DMS153 treated with DMSO at 0.1 percent for 48 hours (cell line): ENCODE measurements around the gene ADAM15.

Source experiments
- DNase-seq: peaks from one replicate; lab custom pipeline; 2025; ENCODE audit not compliant: unreplicated experiment; lab: John Stamatoyannopoulos, UW

Gene ADAM15

DNA sequence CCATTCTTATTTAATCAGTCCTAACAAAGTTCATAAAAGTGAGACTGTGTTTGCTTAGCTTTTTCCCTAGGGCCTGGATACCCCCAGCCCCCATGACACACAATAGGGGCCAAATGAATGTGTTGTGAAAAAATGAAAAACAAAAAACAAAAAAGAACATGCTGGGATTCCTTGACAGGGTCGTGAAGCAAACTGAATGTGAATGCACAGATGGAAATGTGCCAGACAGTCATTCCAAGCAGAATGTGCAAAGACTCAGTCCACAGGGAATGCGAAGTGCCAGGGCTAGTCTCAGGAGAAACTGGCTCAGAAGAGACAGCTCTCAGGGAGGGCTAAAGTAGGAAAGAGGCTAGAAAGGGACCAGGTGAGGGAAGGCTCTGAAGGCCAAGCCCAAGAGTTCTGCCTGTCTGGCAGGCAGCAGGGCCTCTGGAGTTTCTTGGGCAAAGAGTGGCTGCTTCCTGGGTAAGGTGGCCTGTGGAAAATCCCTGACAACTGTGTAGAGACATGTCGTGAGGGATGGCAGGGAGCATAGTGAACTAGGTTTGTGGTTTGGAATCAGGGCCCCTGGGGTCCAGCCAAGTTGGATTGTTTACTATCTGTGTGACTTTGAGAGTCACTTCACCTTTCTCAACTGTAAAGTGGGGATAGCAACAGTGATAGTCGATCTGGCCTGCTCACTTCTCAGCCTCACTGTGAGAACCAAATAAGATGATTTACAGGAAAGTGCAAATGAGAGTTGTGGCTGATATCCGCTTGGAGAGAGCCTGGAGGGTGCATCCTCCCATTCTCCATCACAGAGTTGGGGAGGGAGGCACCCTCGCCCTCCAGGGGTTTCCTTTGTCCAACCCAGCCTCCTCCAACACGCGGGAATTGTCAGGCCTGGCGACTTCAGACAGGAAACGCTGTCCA, 1.2 kb upstream of the ADAM15 start:
- DNase-seq: no peak

DNA sequence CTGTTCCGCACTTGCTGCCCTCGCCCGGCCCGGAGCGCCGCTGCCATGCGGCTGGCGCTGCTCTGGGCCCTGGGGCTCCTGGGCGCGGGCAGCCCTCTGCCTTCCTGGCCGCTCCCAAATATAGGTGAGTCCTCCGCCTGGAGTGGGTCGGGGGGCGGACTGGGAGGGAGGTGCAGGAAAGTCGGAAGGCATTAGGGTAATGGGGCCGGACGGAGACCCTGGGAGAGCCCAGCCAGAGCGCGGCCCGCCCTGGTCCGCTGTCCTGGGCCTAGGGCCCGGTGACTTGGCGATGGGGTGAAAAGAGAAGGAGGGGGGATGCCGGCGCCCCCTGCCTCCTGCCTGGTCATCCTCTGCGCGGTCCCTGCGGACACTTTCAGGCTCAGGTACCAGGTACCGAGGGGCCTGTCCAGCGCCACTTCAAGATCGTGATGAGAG, 243 bp downstream of the ADAM15 start:
- no peak for DNase-seq

DNA sequence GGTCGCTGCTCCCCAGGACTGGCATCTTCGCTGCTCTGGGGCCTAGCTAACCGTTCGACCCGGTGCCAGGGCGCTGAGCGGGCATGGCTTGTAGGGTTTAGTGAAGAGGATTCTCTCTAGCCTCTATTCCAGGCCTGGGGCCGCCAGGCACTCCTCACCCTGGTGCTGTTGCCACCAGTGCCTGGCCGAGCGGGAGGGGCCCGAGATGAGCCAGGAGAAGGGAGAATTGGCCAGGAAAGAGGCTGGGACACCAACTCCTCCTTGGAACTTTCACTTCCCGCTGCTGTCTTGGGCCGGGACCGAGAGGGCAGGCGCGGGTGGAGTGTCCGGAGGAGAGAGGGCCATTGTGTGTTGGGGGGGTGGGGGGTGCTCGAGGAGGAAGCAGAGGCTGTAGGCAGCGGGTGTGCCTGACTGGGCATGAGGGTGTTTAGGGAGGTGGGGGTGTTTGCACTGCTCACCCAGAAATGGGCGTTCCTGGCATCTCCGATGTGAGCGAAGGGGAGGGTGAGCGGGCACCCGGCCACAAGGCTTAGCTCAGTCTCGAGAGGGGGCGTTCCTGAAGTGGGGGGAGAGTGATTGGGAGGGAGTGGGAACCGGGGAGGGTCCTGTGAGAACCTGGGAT, 772 bp downstream of the ADAM15 start:
- no peak for DNase-seq

DNA sequence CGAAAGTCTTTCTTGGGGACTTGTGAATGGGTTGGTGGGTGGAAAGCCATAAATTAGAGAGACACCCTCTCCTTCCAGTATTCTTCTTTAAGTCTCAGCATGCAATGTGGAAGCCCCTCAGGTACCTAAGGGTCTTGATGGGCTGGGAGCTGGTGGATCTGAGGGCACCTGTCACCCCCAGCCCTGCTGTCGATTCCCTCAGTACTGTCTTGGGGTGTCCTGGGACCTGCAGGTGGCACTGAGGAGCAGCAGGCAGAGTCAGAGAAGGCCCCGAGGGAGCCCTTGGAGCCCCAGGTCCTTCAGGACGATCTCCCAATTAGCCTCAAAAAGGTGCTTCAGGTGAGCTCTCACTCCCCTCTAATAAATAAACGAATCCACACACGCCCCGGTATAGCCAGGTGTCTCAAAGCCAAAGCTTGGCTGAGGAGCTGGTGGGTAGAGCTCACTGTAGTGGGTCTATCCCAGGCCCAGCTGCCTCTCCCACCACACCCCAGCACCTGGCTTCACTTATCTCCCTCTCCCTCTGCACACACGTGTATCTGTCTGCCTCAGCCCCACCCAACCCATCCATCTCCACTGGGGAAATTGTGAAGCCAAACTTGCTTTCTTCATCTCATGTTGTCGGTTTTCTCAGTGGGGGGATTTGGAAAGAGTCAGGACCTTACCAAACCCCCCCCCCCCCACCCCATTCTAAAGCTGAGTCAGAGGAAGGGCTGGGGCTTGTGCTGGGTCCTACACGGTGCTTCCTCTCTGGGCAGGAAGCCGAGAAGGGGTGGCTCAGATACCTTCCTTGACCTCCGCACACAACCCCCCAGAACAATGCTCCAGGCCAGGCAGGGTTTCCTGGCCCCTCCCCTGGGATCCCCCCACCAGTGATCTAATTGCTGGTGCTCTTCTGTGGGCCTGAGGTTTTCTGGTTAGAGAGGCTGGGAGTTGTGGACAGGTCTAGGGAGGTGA, 1.6 kb downstream of the ADAM15 start:
- peak; percentile 47 for DNase-seq

DNA sequence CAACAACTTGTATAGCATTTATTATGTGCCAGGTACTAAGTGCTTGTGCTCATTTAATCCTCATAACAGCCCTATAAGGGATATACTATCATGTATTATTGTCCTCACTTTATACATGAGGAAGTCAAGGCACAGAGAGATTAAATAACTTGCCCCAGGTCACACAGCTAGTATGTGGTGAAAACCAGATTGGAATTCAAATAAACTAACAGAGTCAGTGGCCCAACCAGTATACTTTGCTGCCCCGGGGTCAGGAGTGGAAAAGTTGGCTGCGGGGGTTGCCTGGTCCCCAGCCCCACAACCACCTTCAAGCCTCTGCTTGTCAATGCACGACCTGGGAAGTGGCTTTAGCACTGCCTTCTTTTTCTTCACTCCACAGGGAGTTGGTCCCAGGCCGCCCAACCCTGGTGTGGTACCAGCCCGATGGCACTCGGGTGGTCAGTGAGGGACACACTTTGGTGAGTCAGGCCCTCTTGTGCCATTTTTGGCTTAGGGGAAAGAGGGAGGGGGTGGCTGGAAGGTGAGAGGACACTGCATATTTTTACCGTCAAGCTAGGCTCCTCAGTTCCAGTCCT, 2.5 kb downstream of the ADAM15 start:
- DNase-seq: no peak

DNA sequence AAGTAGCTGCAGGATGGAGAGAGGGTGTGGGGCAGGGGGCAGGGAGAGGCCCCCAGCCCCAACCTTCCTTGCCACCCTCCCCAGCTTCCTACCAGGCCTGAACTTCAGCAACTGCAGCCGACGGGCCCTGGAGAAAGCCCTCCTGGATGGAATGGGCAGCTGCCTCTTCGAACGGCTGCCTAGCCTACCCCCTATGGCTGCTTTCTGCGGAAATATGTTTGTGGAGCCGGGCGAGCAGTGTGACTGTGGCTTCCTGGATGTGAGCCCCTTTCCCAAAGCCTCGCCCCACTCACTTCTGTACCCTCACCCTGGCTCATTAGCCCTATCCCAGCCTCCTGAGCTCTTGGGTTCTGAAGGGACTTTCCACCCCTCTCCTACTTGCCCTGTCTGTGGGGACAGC, 6.0 kb downstream of the ADAM15 start:
- no peak for DNase-seq

DNA sequence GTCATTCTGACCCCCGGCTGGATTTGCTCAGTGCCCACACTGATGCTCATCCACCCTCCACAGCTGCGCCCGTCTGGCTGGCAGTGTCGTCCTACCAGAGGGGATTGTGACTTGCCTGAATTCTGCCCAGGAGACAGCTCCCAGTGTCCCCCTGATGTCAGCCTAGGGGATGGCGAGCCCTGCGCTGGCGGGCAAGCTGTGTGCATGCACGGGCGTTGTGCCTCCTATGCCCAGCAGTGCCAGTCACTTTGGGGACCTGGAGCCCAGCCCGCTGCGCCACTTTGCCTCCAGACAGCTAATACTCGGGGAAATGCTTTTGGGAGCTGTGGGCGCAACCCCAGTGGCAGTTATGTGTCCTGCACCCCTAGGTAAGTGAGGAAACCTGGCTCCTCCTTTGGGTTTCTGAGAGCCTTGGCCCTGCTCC, 6.7 kb downstream of the ADAM15 start:
- no peak for DNase-seq

DNA sequence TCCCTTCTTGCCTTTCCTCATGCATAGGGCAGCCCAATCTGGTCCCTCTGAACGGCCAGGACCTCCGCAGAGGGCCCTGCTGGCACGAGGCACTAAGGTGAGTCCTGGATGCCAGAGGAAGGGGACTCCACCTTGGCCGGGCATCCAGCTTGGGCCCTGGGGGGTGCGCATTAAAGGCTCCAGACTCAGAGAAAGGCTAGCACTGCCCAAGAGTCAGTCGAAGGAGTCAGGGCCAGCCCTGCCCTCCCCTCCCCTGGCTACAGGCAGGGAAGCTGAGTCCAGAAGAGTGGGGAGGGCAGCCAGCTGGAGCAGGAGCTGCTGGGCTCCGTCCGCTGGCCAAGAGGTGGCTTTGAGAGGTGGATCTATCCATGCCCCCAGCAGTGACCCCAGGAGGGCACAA, 9.6 kb downstream of the ADAM15 start:
- no peak for DNase-seq

DNA sequence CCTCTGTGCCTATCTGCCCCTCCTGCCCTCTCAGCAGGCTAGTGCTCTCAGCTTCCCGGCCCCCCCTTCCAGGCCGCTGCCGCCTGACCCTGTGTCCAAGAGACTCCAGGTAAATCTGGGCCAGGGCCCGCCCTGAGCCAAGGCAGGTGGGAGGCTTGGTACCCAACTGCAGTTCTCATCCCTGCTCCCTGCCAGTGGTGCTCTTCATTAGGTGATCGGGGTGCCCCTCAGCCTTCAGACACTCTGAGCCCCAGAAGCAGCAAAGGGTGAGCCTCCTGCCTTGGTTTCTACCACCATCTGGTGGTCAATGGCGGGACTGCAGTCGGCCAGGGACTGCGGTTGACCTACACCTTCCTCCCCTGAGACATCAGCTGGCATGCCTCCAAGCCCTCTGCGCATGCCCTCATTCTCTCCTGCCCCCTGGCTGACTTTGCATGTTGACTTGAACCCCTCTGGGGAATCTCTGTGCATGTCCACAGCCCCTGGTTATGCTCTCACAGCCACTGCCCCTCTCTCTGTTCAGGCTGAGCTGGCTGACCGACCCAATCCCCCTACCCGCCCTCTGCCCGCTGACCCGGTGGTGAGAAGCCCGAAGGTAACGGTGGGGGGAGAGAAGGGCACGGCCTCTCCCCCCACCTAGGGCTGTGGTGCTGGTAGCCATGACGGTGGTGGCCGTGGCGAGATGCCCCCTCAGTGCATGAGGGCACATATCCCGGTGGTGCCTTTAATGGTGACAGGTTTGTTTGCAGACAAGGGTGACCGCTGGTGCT, 10.4 kb downstream of the ADAM15 start:
- peak; percentile 98 for DNase-seq

DNA sequence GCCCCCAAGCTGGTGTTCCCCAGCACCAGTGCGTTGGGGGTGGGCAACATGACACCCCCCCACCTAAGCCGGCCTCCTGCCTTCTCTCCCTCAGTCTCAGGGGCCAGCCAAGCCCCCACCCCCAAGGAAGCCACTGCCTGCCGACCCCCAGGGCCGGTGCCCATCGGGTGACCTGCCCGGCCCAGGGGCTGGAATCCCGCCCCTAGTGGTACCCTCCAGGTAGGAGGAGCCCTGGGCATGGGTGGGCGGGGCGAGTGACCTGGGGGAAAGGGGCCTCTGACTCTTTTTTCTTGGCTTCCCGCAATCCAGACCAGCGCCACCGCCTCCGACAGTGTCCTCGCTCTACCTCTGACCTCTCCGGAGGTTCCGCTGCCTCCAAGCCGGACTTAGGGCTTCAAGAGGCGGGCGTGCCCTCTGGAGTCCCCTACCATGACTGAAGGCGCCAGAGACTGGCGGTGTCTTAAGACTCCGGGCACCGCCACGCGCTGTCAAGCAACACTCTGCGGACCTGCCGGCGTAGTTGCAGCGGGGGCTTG, 11.1 kb downstream of the ADAM15 start:
- no peak for DNase-seq

DNA sequence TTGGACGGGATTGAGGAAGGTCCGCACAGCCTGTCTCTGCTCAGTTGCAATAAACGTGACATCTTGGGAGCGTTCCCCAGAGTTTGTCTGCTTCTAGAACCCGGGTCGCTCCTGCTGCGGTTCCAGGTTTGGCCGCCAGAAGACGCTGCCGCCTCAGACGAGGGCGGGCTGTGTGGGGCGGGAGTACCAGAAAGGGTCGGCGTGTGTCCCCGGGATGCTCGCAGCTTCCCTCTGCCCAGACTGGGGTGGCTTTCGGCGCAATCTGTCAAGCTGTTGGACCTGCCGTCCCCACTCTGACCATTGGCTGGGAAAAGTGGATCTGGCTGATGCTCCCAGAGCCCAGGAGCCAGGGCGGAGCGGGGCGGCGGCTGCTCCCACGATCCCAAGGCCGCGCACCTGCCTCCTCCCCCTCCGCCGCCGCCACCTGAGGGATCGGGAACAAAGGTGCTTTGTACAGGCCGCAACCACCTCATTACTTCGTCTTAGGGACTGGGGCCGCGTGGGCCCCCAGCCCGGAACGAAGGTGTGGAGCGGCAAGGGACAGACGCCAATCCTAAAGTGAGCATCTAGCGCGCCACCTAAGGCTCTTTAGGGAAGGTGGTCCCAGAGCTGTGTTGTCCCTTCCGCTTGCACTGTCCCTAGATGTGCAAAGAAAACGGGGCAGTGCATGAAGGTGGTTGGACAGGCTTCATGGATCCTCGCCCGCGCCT, 11.7 kb downstream of the ADAM15 start:
- DNase-seq: peak; percentile 63

DNA sequence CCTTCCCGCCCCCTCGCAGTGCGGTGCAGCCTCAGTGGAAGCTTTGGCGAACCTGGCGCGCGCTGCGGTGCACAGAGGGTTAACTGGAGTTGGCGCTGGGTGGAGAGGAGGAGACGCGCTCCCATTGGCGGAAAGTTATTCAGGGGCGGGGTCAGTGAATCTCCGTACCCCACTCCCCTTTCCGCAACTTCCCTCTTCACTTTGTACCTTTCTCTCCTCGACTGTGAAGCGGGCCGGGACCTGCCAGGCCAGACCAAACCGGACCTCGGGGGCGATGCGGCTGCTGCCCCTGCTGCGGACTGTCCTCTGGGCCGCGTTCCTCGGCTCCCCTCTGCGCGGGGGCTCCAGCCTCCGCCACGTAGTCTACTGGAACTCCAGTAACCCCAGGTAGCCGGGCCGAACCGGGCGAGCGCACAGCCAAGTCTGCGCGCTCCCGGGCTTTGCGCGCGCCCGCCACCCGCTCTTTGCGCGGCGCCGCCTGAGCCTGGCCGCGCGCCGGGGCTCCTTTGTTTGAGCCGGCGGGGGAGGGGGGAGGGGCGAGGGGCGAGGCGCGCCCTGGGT, 12.5 kb downstream of the ADAM15 start, which contains the start of gene EFNA4:
Gene EFNA4, plus strand, starts transcription at position 191 of the 561 bp plus-strand sequence. Its CDS starts 84 bp downstream, at position 275.
- no peak for DNase-seq

DNA sequence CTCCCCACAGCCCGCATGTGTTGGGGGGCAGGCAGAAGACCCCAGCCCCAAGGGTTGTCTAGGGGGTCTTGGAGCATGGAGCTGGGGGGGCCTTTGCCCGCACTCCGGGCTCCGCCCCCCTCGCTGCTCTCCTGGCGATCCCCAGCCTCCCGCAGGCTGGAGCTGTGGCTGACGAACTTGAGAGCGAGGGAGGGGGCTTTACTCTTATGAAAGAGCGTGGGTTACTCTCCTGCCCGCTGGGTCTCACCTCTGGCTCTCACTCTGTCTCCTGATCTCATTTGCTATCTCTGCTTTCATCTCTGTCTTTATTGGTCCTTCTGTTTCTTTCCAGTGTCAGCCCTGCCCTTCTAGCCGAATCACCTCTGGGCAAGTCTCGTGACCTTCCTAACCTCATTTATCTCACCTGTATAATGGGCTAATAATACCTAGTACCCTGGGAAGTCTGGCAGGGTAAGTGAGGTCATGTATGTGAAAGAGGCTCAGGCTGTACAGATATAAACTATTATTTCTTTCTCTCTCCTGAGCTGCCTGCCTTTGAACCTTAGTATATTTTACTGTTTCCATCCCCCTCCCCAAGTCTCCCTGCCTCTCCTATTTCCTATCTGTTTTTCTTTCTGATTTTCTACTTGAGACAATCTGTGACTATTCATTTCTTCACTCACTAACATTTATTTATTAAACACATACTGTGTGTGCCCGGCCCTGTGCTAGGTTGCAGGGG, 13.2 kb downstream of the ADAM15 start:
- no peak for DNase-seq

DNA sequence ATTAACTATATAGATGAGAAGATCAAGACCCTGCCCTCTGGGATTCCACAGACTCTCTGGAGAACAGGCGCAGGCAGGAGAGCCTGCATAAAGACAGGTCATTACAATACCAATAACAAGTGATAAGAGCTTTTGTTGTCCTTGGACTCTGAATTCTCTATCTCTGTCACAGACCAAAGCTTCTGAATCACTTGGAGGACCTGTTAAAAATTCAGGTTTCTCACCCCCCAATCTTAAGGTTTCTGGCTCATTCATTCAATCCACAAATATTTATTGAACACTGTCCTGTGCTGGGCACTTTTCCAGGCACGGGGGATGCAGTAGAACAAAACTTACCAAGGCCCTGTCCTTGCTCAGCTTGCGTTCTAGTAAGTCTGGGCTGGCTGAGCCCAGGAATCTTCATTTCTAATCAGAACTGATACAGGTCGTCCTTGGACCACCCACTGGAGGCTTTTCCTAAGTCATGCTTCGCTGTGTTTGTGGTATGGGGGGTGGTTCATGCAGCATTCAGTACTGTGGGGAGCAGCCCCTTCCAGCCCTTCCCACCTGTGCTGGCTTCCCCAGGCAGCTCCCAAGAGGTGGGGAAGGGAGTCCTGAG, 13.8 kb downstream of the ADAM15 start:
- DNase-seq: no peak

DNA sequence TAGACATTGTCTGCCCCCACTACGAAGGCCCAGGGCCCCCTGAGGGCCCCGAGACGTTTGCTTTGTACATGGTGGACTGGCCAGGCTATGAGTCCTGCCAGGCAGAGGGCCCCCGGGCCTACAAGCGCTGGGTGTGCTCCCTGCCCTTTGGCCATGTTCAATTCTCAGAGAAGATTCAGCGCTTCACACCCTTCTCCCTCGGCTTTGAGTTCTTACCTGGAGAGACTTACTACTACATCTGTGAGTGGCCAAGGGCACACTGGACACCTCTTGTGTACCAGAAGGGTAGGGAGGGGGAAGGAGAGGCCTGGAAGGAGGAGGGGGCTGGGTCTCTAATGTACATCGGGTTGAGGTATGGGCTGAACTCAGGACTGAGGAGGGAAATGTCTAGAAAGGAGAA, 15.7 kb downstream of the ADAM15 start:
- DNase-seq: no peak

DNA sequence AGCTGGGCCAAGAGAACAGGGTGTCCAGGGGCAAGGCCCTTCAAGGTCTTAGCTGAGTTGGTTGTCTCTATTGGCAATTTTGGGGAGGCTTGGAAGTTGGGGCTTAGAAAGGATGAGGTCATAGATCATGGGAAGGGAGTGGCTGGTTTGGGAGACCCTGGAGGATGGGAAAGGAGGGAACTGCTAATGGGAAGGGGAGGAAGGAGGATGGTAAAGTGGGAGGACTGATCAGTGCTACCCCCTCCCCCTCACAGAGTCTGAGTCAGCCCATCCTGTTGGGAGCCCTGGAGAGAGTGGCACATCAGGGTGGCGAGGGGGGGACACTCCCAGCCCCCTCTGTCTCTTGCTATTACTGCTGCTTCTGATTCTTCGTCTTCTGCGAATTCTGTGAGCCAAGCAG, 17.5 kb downstream of the ADAM15 start:
- no peak for DNase-seq

DNA sequence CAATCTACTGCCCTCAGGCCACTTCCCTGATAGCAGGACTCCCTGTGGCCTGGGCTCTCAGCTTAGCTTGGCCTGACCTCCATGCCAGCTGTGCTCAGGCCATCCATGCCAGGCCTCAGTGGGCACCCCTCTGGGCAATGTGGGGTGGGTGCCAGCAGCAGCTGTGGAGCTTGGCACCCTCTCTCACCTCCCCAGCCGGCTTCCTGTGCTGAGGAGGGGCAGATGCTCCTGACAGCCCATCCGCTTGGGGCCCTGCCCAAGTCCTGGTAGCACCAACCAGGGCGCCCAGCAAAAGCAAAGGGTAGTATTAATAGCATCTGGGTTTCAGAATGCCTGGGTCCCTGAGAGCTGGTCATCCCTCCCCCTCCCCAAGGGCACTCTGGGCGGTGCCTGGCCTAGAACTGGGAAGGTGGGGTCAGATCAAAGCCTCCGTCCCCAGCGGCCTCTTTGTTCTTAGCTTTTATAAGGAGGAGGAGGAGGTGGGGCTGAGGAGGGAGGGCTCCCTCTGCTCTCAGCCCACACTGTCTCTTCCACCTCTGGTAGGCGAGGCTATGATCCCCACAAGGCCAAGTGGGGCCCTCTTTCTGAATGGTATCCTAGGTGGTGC, 18.5 kb downstream of the ADAM15 start:
- DNase-seq: no peak
